ENCODE results near the gene DGUOK. TPM values are rescaled to one million over a fixed set of nuclear protein-coding genes. Genes with fewer than 3 reads are reported as not detected.

The DGUOK gene
- total RNA-seq, 4 donors from 2014 or later: 10.2 to 25.2 (median 20.3) TPM

GRCh38 chr2:73949802-73950201, 23.1 kb downstream of the DGUOK start:
- no peak for ATAC-seq
- Histone ChIP-seq H3K9me3 (no peaks in the 10 kb centered on the region), H3K36me3 (peaks cover 0 to 73% of the 10 kb centered on the region in 2 donors), H3K27ac (no peak overlapping the region), H3K4me1 (no peaks in the 10 kb centered on the region), H3K4me3 (no peak overlapping the region), H3K27me3 (no peaks in the 10 kb centered on the region)
- no peak for DNase-seq
- intact Hi-C loops (cut with DNase I; ENCODE audit: low total_unique reads): no loop called here
- in situ Hi-C loops (cut with MboI; ENCODE audit: low sequenced_read_pairs in 4 of 4): no loop called here
- TF ChIP-seq POLR2A (IDR thresholded peaks at IDR 0.05) (no peak), CTCF (IDR thresholded peaks at IDR 0.05 in 4 of 5, conservative IDR thresholded peaks at IDR 0.05 in 1 of 5) (no peak)

GRCh38 chr2:73952499-73953446, 26.1 kb downstream of the DGUOK start:
- peaks cover 0 to 76% of the 10 kb centered on the region in 2 donors for H3K36me3 ChIP-seq
- in situ Hi-C loops (cut with MboI; ENCODE audit: low sequenced_read_pairs in 4 of 4): no loop called here
- TF ChIP-seq POLR2A (IDR thresholded peaks at IDR 0.05): no peak
- TF ChIP-seq CTCF (IDR thresholded peaks at IDR 0.05 in 4 of 5, conservative IDR thresholded peaks at IDR 0.05 in 1 of 5): no peak
- no peaks in the 10 kb centered on the region for H3K4me1 ChIP-seq
- peak in 1 of 2 donors; percentile 29 for DNase-seq
- intact Hi-C loops (cut with DNase I; ENCODE audit: low total_unique reads): no loop called here
- H3K27me3 ChIP-seq: no peaks in the 10 kb centered on the region
- no peak overlapping the region for H3K27ac ChIP-seq
- H3K9me3 ChIP-seq: no peaks in the 10 kb centered on the region
- no peak overlapping the region for H3K4me3 ChIP-seq
- no peak for ATAC-seq

GRCh38 chr2:73956218-73956865, 29.7 kb downstream of the DGUOK start:
- Histone ChIP-seq H3K4me1 (no peaks in the 10 kb centered on the region), H3K36me3 (peaks cover 4 to 71% of the 10 kb centered on the region in 2 donors), H3K4me3 (no peak overlapping the region), H3K9me3 (no peaks in the 10 kb centered on the region), H3K27me3 (no peaks in the 10 kb centered on the region), H3K27ac (no peak overlapping the region)
- ATAC-seq (no peak), DNase-seq (no peak)
- intact Hi-C loops (cut with DNase I; ENCODE audit: low total_unique reads): no loop called here
- in situ Hi-C loops (cut with MboI; ENCODE audit: low sequenced_read_pairs in 4 of 4): no loop called here
- TF ChIP-seq CTCF (IDR thresholded peaks at IDR 0.05 in 4 of 5, conservative IDR thresholded peaks at IDR 0.05 in 1 of 5): no peak
- no peak for TF ChIP-seq POLR2A (IDR thresholded peaks at IDR 0.05)

- Histone ChIP-seq H3K27me3 (no peaks in the 10 kb centered on the region), H3K27ac (no peak overlapping the region), H3K9me3 (no peaks in the 10 kb centered on the region), H3K4me3 (no peak overlapping the region), H3K4me1 (no peaks in the 10 kb centered on the region), H3K36me3 (peaks cover 4 to 31% of the 10 kb centered on the region in 2 donors)
- intact Hi-C loops (cut with DNase I; ENCODE audit: low total_unique reads) (no loop called here), in situ Hi-C loops (cut with MboI; ENCODE audit: low sequenced_read_pairs in 4 of 4) (no loop called here)
- DNase-seq (no peak), ATAC-seq (no peak)
- TF ChIP-seq POLR2A (IDR thresholded peaks at IDR 0.05) (no peak), CTCF (IDR thresholded peaks at IDR 0.05 in 4 of 5, conservative IDR thresholded peaks at IDR 0.05 in 1 of 5) (no peak)
Observed at GRCh38 chr2:73961274-73961673, 34.6 kb downstream of the DGUOK start.
